HG02798 (cell line): ENCODE results near the gene ORC5.
"Not testable (repeated sequence)": the region's sequence is repeated elsewhere in the genome, so short reads cannot be mapped to it uniquely, and the experiment has no call there.

Experiments used
- ATAC-seq: cut with Tn5 transposase; IDR thresholded peaks from one replicate; pipeline ENCODE4 v1.9.1; 2021; ENCODE audit warnings: mild to moderate bottlenecking; ENCODE audit not compliant: unreplicated experiment, poor library complexity

Gene ORC5

DNA sequence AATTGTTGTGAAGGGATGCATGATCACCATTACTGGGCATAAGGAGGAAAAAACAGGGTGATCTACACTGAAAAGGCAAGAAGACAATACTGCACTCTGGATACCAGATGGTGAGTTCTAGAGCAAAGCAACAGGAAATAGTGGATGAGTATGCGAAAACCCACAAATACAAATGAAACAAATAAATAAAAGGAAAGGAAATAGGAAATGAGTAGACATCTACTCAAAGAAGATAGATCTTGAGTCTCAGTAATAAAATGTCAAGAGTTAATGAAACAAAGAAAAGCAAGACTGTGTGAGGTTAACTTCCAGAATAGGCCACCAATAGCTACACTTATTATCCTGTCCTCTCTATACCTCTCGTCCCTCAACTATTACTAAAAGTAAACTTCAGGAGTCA is 11.7 kb downstream of the ORC5 start:
- ATAC-seq = no peak

DNA sequence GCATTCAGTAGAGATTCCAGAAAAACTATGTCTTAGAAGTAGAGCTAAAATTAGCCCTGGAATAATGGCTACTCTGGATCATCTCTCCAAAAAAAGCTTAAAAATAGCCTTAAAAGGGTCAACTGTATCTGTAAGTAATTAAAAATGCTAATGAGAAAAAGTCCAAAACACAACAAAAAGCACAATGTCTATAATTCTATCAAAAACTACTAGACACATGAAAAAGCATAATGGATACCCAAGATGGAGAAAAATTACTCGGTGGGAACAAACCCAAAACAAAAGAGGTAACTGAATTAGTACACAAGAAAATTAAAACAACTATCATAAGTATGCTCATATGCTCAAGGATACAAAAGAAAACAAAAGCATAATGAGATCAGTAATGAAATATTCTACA is 15.4 kb downstream of the ORC5 start:
- ATAC-seq = no peak

DNA sequence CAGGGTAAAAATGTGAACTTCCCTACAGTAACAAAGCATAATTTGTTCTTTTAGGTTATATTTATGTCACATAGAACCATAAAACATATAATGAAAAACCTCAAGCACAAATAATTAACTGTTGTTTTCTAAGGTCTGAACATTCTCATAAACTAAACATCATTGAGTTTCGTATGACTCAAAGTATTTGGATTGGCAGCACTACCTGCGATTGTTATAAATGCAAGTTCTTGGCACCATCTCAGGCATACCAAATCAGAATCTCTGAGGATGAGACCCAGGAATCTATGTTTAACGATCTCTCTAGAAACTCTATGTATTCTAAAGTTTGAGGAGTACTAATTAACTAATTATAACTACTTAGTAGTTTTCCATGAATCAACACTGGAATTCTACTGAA is 22.5 kb downstream of the ORC5 start:
- ATAC-seq = no peak

DNA sequence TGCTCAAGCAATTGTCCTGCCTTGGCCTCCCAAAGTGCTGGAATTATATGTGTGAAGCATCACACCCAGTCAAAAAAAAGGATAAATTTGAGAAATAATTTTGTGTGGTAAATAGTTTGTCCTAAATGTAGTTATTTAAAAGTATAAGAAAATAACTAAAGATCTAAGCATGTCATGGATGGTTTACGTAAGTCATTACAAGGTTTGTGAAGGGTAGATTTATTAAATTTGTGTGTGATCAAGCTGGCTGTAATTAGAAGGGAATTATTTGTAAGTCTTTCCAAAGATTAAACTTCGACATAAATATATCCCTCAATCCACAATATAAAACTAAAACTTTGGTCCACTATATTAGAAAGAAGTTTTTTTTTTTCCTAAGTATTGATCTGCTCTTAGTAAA is 28.6 kb downstream of the ORC5 start:
- ATAC-seq = no peak

DNA sequence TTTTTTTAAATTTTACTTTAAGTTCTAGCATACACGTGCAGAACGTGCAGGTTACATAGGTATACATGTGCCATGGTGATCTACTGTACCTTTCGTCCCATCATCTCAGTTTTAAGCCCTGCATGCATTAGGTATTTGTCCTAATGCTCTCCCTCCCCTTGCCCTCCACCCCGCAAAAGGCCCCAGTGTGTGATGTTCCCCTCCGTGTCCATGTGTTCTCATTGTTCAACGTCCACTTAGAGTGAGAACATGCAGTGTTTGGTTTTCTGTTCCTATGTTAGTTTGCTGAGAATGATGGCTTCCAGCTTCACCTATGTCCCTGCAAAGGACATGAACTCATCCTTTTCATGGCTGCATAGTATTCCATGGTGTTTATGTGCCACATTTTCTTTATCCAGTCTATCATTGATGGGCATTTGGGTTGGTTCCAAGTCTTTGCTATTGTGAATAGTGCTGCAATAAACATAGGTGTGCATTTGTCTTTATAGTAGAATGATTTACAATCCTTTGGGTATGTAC is 30.2 kb downstream of the ORC5 start:
- ATAC-seq = not testable (repeated sequence)

DNA sequence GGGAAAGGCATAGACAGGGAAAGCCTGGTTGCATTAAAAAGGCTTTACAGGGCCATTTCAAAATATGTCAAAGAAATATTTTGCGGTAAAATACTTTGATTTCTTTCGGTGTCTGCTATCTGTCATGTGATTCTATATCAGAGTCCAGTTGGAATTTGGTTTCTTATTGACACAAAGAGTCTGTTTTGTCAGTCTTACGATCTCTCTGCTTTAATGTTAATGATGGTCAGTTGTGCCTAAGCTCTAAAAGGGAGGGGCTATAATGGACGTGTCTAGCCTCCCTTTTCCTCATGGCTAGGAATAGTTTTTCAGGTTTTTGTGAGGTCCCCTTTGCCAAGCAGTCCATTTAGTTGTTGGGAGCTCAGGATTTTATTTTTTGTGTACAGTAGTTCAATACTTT is 31.5 kb downstream of the ORC5 start:
- ATAC-seq = no peak

DNA sequence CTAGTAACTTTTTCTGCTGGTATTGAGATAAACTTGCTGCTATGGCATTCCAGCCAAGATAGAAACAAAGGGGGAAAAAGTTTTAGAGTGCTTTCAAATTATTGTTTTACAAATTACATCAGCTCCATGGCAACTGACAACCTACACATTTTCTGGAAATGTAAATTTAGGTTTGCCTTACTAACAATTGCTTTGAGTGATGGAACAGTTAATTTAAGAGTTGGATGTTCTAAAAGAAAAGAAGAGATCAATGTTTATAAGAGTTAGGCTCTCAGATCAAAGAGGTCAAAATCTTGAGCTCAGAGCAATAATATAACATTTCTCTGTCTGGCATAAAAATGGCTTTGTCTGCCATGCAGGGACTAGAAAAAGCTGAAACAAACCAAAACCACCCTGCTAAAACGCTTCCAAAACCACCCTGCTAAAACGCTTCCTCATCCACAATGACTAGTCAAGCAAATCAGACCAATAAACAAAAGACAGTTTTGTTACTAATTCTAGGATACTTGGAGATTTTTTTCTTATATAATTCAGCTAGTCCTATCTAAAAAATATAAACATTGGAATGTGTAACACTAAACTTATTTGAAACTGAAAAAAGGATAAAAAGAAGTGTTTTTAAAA is 32.3 kb downstream of the ORC5 start:
- no peak for ATAC-seq

DNA sequence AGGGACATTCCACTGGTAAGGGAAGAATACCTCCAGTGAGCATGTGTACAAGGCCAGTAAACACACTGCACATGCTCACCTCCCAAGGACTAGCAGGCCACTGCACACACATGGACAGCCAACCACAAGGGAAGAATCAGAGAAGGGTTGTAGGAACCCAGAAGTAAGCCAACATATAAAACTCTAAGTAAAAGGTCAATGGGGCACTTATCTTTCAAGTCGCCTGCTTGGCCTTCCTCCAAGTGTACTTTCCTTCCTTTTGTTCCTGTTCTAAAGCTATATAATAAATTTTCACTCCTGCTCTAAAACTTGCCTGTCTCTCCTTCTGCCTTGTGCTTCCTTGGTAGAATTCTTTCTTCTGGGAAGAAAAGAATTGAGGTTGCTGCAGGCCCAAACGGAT is 33.0 kb downstream of the ORC5 start:
- ATAC-seq = no peak

DNA sequence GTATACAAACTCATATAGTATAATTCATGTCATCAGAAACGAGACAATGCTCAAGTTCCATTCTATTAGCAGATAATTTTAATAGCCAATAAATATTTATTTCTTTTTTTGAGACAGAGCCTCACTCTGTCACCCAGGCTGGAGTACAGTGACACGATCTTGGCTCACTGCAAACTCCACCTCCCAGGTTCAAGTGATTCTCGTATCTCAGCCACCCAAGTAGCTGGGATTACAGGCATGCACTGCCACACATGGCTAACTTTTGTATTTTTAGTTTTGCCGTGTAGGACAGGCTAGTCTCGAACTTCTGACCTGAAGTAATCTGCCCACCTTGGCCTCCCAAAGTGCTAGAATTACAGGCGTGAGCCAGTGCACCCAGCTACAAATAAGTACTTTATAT is 45.7 kb downstream of the ORC5 start:
- no peak for ATAC-seq

DNA sequence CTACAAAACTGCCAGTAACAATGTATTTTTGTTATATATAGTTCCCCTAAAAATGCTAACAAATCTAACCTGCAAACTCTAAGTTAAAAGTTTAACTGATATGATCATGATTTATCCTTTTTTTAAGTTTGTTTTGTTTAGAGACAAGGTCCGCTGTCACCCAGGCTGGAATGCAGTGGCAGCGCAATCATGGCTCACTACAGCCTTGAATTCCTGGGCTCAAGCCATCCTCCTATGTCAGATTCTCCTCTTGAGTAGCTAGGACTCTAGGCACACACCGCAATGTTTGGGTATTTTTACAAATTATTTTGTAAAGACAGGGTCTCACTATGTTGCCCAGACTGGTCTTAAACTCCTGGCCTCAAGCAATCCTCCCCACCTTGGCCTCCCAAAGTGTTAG is 46.6 kb downstream of the ORC5 start:
- no peak for ATAC-seq

DNA sequence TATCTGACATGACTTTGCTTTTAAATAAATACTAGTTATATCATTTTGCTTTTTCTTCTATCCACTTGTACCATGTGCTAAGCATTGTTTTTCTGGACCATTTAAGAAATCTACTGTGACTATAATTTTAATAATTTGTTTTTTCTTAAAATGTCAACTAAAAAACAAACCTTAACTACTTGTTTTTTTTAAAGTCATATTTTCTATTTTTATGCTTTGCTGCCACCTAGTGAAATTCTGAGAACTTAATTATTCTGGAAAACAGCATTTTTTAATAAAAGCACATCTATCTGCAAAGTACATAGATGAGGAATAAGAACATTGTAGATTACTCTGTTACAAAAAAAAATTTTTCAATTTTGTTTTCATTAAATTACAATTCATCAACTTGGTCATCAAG is 47.4 kb downstream of the ORC5 start:
- ATAC-seq = no peak

DNA sequence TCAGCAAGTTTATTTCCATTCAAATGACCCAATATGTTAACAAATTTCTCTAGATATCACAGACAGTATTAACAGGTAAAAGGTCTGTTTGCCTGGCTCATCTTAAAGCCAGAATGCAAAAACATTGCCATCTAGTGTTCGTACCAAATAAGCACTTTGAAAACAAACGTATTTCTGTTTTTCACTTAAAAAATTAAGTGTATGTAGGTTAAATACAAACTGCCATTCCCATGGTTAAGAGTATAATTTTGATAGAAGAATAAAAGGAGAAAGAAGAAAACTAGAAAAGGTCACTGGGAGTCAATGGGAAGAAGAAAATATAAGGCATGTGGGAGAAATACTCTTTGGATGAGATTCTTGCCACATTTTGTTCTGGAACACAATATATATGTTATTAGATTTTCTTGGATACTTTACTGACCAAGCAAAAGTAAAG is 51.0 kb downstream of the ORC5 start:
- ATAC-seq = no peak

DNA sequence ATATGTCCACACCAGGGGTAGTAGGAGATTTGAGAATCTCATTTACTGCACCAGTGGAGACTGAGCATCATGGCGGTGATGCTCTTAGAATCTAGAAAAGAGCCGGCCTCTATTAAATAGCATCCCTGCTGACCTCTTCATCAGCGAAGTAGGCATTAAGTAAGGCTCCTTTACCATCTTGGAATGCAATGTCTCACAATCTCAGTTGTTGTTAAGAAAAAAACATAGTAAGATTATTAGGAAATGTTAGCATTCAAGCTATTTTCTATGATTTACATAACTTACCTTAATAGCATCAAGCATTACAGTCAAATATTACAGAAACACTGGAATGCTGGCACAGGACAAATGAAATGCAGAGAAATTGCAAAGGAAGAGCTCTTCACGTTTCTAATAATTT is 54.5 kb downstream of the ORC5 start:
- ATAC-seq = no peak

DNA sequence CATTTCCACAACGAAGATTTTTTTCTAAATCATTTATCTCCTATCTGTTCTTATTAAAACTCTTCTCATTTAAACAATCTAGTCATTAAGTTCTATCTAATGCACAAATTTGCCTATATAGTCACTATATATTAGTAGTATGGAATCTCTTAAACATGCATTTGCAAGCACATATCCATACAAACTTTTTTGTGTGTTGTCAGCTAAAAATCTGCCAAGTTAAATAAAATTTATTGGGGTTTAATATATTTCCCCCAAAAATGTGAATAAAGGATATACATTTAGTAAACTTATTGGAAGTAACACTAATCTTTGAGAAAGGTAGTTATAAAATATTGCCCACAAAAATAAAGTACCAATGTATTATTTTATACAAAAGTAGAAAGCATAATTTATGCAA is 55.3 kb downstream of the ORC5 start:
- ATAC-seq = no peak

DNA sequence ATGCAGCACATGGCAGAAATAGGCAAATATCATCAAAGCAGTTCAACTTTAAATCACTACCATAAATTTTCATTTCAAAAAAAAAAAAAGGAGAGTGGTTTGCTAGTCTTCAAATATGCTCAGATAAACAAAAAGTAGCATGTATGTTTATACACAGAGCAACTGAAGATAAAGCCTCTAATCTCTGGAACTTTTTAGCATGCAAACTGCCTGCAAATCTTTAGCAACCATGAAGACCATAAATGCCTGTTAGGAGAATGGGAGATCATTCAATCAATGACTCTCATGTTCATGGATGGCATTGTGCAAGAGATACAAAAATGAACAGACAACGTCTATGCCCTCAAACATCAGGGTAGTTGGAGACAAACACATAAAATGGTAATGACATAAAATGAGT is 57.3 kb downstream of the ORC5 start:
- ATAC-seq = no peak

DNA sequence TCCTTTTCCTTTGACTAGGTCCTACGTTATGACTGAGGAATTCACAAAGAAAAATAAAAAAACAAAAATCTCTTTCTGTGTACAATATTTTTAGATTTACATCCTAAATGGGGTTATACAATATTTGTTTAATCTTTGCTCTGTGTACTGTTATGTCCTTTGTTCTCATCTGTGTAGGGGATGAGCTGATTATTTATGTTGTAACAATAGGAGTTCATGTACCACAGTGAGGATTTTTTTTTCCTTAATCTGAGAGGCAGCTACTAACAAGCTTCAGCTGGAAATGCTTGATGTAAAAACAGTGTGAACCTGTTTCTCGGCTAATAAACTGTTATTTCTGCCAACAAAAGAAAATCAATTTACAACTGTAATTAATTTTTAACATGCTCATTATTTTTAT is 58.0 kb downstream of the ORC5 start:
- no peak for ATAC-seq

DNA sequence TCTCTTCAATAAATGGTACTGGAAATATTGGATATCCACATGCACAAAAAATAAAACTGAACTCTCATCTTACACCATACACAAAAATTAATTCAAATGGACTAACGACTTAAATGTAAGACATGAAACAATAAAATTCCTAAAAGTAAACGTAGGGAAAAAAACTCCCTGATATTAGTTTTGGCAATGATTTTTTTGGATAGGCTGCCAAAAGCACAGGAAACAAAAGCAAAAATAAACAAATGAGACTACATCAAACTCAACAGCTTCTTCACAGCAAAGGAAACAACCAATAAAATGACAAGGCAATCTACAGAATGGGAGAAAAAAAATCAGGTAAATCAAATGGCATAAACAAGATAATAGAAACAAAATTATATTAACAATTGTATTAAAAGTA is 65.7 kb downstream of the ORC5 start:
- ATAC-seq = no peak

DNA sequence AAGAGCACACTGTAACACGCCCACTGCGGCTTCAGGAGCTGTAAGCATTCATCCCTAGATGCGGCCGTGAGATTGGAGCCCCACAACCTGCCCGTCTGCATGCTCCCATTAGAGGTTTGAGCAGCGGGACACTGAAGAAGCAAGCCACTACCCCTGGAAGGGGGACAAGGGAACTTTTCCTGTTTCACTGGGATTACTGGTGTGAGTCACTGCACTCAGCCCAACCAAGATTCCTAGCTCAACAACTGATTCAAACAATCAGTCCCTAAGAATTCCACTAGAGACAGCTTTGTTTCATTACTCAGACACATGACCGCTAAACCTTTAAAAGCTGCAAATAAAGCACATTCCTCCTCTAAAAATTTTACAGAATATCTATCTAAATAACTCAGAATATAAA is 69.8 kb downstream of the ORC5 start:
- ATAC-seq = no peak

DNA sequence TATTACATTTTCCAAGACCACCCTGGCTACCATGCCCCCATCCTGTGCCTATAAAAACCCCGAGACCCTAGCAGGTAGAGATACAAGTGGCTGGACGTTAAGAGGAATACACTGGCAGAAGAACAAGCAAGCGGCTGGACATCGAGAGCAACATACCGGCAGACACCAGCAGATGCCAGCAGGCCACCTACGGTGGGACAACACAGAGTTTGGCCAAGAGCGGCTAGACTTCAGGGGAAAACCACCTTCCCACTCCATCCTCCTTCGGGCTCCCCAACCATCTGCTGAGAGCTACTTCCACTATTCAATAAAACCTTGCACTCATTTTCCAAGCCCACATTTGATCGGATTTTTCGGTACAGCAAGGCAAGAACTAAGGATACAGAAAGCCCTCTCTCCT is 70.3 kb downstream of the ORC5 start:
- ATAC-seq = no peak

DNA sequence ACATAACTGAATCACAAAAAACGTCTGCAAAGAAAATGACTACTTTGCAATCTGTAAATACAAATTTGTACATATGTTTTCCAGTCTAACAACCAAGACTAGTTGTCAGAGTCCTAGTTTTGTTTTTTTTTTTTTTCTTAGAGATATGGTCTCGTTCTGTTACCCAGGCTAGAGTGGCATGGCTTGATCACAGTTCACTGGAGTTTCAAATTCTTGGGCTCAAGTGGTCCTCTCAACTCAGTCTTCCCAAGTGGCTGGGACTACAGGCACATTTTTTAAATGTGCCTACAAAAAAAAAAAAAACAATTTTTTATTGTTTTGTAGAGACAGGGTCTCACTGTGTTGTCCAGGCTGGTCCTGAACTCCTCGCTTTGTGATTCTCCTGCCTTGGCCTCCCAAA is 70.8 kb downstream of the ORC5 start:
- no peak for ATAC-seq

DNA sequence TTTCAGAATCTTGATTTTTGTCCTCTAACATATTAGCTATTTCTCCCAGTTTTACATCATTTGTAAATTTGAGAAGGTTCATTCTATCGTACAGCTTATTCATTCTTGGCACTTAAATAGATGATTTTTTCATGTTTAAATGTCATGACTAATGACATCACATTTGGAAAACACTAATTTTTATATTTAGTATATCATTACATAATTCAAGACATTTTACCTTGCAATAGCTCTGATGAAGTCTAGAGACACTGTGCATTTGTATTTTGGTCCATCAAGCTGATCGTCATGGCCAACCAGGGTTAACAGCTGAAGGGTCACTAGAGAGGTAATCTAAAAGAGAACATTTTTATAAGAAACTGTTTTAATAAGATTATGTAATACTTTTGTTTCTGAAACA is 71.3 kb downstream of the ORC5 start:
- ATAC-seq = no peak

DNA sequence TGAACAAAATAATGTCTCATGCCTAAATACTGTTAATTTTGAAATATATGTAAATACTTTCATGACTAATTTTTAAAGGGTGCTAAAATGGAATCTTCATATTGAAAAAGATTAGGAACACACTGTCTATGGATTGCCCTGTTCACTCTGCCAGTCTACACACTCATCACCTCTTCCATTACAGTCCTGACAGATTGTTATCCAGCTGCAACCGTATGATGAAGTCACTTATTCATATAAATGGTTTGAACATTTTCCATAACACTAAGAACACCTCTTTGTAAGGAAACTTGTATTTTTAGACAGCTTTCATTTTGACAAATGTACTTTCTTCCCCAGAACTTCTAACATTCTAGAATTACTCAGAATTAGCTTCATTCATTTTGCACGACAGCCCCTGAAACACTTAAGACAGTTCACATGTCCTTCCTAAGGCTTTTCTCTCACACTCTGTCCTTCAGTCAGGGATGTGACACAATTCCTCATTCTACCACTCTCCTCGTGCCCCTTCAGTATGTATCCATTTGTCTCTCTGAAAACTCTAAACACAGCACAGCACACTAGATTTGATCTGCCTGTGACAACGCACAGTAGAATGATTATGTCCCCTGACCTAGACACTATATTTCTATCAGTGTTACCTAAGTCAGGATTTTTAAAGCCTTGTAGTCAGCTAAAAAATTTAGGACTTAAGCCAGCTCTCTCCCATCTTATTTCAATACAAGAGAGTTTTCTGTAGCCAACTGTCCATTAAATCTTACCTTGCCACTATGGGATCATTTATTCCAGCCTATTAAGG is 71.9 kb downstream of the ORC5 start:
- ATAC-seq = no peak
